ENCODE data around the gene BRD9.

GRCh38 chr5:939368-939767 is 46.8 kb upstream of the BRD9 start:
- TF ChIP-seq POLR2A (IDR thresholded peaks at IDR 0.05) (no peak), POLR2AphosphoS5 (IDR thresholded peaks at IDR 0.05) (no peak)
